DND-41 (cell line): ENCODE measurements around the gene CXXC4.

Experiments used
- CTCF ChIP-seq: IDR thresholded peaks from 2 replicates; pipeline ENCODE4 v1.5.1; 2012; ENCODE audit warnings: borderline replicate concordance, low read length, moderate library complexity, mild to moderate bottlenecking; ENCODE audit not compliant: poor library complexity, severe bottlenecking; ENCODE audit errors: extremely low read depth
- EZH2 ChIP-seq: IDR thresholded peaks from 3 replicates; pipeline ENCODE4 v1.6.1; 2012; ENCODE audit warnings: borderline replicate concordance, low read depth, mild to moderate bottlenecking, moderate library complexity, low read length, inconsistent platforms; ENCODE audit not compliant: severe bottlenecking

GRCh38 chr4:104494185-104494584, 509 bp downstream of the CXXC4 start:
- TF ChIP-seq EZH2 = no peak
- no peak for TF ChIP-seq CTCF
